A549 (cell line): ENCODE data around the gene SON.

ENCODE experiments used
- CTCF ChIP-seq: fragments of >200 bp; sonication (Bioruptor Twin); formaldehyde crosslinking; IDR thresholded peaks from 3 replicates; pipeline ENCODE4 v1.5.1; 2016
- HOXA7 ChIP-seq: fragments of 250-450 bp; sonication (Bioruptor Pico); IDR thresholded peaks from 2 replicates; pipeline ENCODE4 v1.5.0; 2020; ENCODE audit warnings: mild to moderate bottlenecking, moderate library complexity
- POLR2A ChIP-seq: IDR thresholded peaks from 2 replicates; pipeline ENCODE4 v1.6.1; 2012; ENCODE audit warnings: mild to moderate bottlenecking, low read length

GRCh38 chr21:33567914-33568313 lies 25.1 kb downstream of the SON start:
- no peak for TF ChIP-seq CTCF
- no peak for TF ChIP-seq POLR2A
- no peak for TF ChIP-seq HOXA7 (CRISPR knock-in tag)
